Naive thymus-derived CD4-positive, alpha-beta T cell (primary cell): ENCODE data around the gene CYB561. TPM values are rescaled to one million over a fixed set of nuclear protein-coding genes. Genes with fewer than 3 reads are reported as not detected.
"Not testable (repeated sequence)": the region's sequence is repeated elsewhere in the genome, so short reads cannot be mapped to it uniquely, and the experiment has no call there.

Experiments used
- ATAC-seq: fragments of 150-1000 bp; cut with Tn5 transposase; 2 replicates; pipeline ENCODE4 v1.10.0; 2021; ENCODE audit warnings: mild to moderate bottlenecking, moderate library complexity
- CTCF ChIA-PET: fragments of 350-600 bp; sonication (Branson Sonifier 250); formaldehyde crosslinking; loops from one replicate; lab custom pipeline; 2021; ENCODE audit warnings: antibody characterized with exemption; lab: Charles Lee
- POLR2A ChIA-PET: fragments of 350-600 bp; sonication (Branson Sonifier 250); formaldehyde crosslinking; loops from one replicate; lab custom pipeline; 2021; ENCODE audit warnings: antibody characterized with exemption, inconsistent platforms; lab: Charles Lee
- DNase-seq, 9 donors: peaks; one replicate each; pipeline versions ENCODE4 v3.0.0 to v3.0.0-alpha.2; 2020 to 2022; ENCODE audit warnings: mixed read lengths in 1 of 9
- H3K27ac ChIP-seq: one replicate; pipeline ENCODE4 v1.7.0; 2013; ENCODE audit warnings: mild to moderate bottlenecking, low read depth, low read length, moderate library complexity
- H3K27me3 ChIP-seq, 2 donors: one replicate each; pipeline ENCODE4 v1.7.0; 2013; ENCODE audit warnings: low read length in 2 of 2, mild to moderate bottlenecking in 2 of 2, moderate library complexity in 2 of 2; ENCODE audit not compliant: control insufficient read depth in 2 of 2, insufficient read depth in 2 of 2
- H3K36me3 ChIP-seq, 3 experiments: 1 replicate in 2 of 3; 2 replicates in 1 of 3; pipeline ENCODE4 v1.7.0; 2013; ENCODE audit warnings: low read length in 3 of 3, mild to moderate bottlenecking in 3 of 3, moderate library complexity in 1 of 3; ENCODE audit not compliant: insufficient read depth in 3 of 3, control insufficient read depth in 2 of 3
- H3K4me1 ChIP-seq, 2 donors: one replicate each; pipeline ENCODE4 v1.7.0; 2013; ENCODE audit warnings: low read length in 2 of 2, mild to moderate bottlenecking in 2 of 2, moderate library complexity in 1 of 2; ENCODE audit not compliant: control insufficient read depth in 2 of 2, insufficient read depth in 2 of 2
- H3K4me3 ChIP-seq: 2 replicates; pipeline ENCODE4 v1.7.0; 2013; ENCODE audit warnings: mild to moderate bottlenecking, low read length
- H3K9me3 ChIP-seq, 3 experiments: 1 replicate in 2 of 3; 2 replicates in 1 of 3; pipeline ENCODE4 v1.7.0; 2013; ENCODE audit warnings: low read length in 3 of 3; ENCODE audit not compliant: control insufficient read depth in 2 of 3
- H3K27ac Mint-ChIP-seq, 9 donors: one replicate each; pipeline ENCODE4 v1.8.0; 2020 to 2022; ENCODE audit warnings: mixed read lengths in 9 of 9, mild to moderate bottlenecking in 8 of 9, moderate library complexity in 5 of 9, inconsistent platforms in 2 of 9
- H3K27me3 Mint-ChIP-seq, 5 donors: one replicate each; pipeline ENCODE4 v1.8.0; 2021 to 2022; ENCODE audit warnings: mixed read lengths in 5 of 5, mild to moderate bottlenecking in 1 of 5
- H3K36me3 Mint-ChIP-seq, 5 donors: one replicate each; pipeline ENCODE4 v1.8.0; 2020 to 2022; ENCODE audit warnings: mixed read lengths in 5 of 5, mild to moderate bottlenecking in 3 of 5, inconsistent platforms in 1 of 5
- H3K4me1 Mint-ChIP-seq, 7 donors: one replicate each; pipeline ENCODE4 v1.8.0; 2020 to 2022; ENCODE audit warnings: mixed read lengths in 7 of 7, mild to moderate bottlenecking in 3 of 7, inconsistent platforms in 1 of 7
- H3K4me3 Mint-ChIP-seq, 10 donors: one replicate each; pipeline ENCODE4 v1.8.0; 2020 to 2022; ENCODE audit warnings: mild to moderate bottlenecking in 10 of 10, mixed read lengths in 10 of 10, moderate library complexity in 6 of 10, inconsistent platforms in 2 of 10
- H3K9me3 Mint-ChIP-seq, 11 donors: one replicate each; pipeline ENCODE4 v1.8.0; 2020 to 2022; ENCODE audit warnings: mixed read lengths in 11 of 11, mild to moderate bottlenecking in 4 of 11, inconsistent platforms in 1 of 11, moderate library complexity in 1 of 11
- intact Hi-C, 2 donors: fragments of 100-400 bp; cut with micrococcal nuclease; formaldehyde crosslinking; loops; one replicate each; pipeline ENCODE4 v1.15.1; 2023
- polyA plus RNA-seq, 2 donors: library from polyadenylated mRNA; unstranded; fragments of 300-500 nt; fragmentation: Illumina TruSeq; gene quantifications; one replicate each; pipeline ENCODE4 v1.2.3, GENCODE V29; 2021
- total RNA-seq, 6 experiments: library from RNA in 5 of 6; stranded (reverse) in 5 of 6; gene quantifications; 1 replicate in 5 of 6; 2 replicates in 1 of 6; pipeline ENCODE4 v1.2.3 and lab custom pipeline; 2021 to 2026

The CYB561 gene
- total and polyA plus RNA-seq, 7 experiments from 2014 or later, result 1.9 to 20.4 (median 5.4) TPM

- DNase-seq (no peak), ATAC-seq (no peak)
- H3K27me3 Mint-ChIP-seq, result peaks cover 21 to 62% (median 30%) of the 10 kb centered on the region in 5 donors
- ChIA-PET CTCF (no interaction called here), POLR2A (no interaction called here)
- no peaks in the 10 kb centered on the region for H3K36me3 Mint-ChIP-seq
- Histone ChIP-seq H3K27ac (no peak overlapping the region), H3K36me3 (no peaks in the 10 kb centered on the region), H3K27me3 (peaks cover 0 to 12% of the 10 kb centered on the region in 2 donors), H3K4me3 (no peak overlapping the region), H3K4me1 (peaks cover 5 to 14% of the 10 kb centered on the region in 2 donors), H3K9me3 (no peaks in the 10 kb centered on the region)
- H3K27ac Mint-ChIP-seq, result no peak overlapping the region
- intact Hi-C loops, result loop anchor here in 1 of 2 donors (2.0 kb wide), 1 partner anchor 29 kb away; the partner anchor contains the start of gene CYB561
- H3K4me3 Mint-ChIP-seq, result peak overlapping the region; percentile 13 to 83 (median 66)
- H3K4me1 Mint-ChIP-seq, result peaks cover 0 to 18% (median 8%) of the 10 kb centered on the region in 7 donors
- no peaks in the 10 kb centered on the region for H3K9me3 Mint-ChIP-seq
Observed at GRCh38 chr17:63475491-63476412, 29.6 kb upstream of the CYB561 start.

GRCh38 chr17:63474586-63475460 is 28.7 kb upstream of the CYB561 start:
- Histone ChIP-seq H3K4me3 (no peak overlapping the region), H3K27me3 (peaks cover 0 to 12% of the 10 kb centered on the region in 2 donors), H3K27ac (no peak overlapping the region), H3K36me3 (no peaks in the 10 kb centered on the region), H3K9me3 (no peaks in the 10 kb centered on the region), H3K4me1 (peaks cover 5 to 14% of the 10 kb centered on the region in 2 donors)
- no peaks in the 10 kb centered on the region for H3K9me3 Mint-ChIP-seq
- peaks cover 21 to 71% (median 32%) of the 10 kb centered on the region in 5 donors for H3K27me3 Mint-ChIP-seq
- peaks cover 0 to 18% (median 8%) of the 10 kb centered on the region in 7 donors for H3K4me1 Mint-ChIP-seq
- ATAC-seq (no peak), DNase-seq (no peak)
- POLR2A ChIA-PET, result no interaction called here
- intact Hi-C loops, result no loop called here
- CTCF ChIA-PET, result no interaction called here
- no peaks in the 10 kb centered on the region for H3K36me3 Mint-ChIP-seq
- peak overlapping the region in 7 of 10 donors; percentile 2 to 83 (median 29) for H3K4me3 Mint-ChIP-seq
- peak overlapping the region in 1 of 9 donors; percentile 32 for H3K27ac Mint-ChIP-seq

- H3K27ac Mint-ChIP-seq, result no peak overlapping the region
- Histone ChIP-seq H3K4me3 (no peak overlapping the region), H3K36me3 (no peaks in the 10 kb centered on the region), H3K4me1 (peaks cover 5 to 13% of the 10 kb centered on the region in 2 donors), H3K27me3 (peaks cover 0 to 12% of the 10 kb centered on the region in 2 donors), H3K9me3 (no peaks in the 10 kb centered on the region), H3K27ac (no peak overlapping the region)
- H3K9me3 Mint-ChIP-seq, result no peaks in the 10 kb centered on the region
- no peak overlapping the region for H3K4me3 Mint-ChIP-seq
- intact Hi-C loops, result no loop called here
- CTCF ChIA-PET, result no interaction called here
- POLR2A ChIA-PET, result no interaction called here
- H3K4me1 Mint-ChIP-seq, result peaks cover 0 to 16% (median 7%) of the 10 kb centered on the region in 7 donors
- H3K36me3 Mint-ChIP-seq, result no peaks in the 10 kb centered on the region
- H3K27me3 Mint-ChIP-seq, result peaks cover 21 to 73% (median 29%) of the 10 kb centered on the region in 5 donors
- no peak for ATAC-seq
- DNase-seq, result no peak
Observed at GRCh38 chr17:63474174-63474573, 28.1 kb upstream of the CYB561 start.

- Mint-ChIP-seq H3K27ac (peak overlapping the region in 1 of 9 donors; percentile 54), H3K27me3 (peaks cover 7 to 43% (median 13%) of the 10 kb centered on the region in 5 donors)
- DNase-seq, POLR2A ChIA-PET, H3K36me3 ChIP-seq, H3K4me3 Mint-ChIP-seq, H3K4me3 ChIP-seq, H3K36me3 Mint-ChIP-seq, intact Hi-C loops, H3K27me3 ChIP-seq, H3K9me3 ChIP-seq, H3K4me1 Mint-ChIP-seq, H3K27ac ChIP-seq, H3K9me3 Mint-ChIP-seq, ATAC-seq, H3K4me1 ChIP-seq: not testable (repeated sequence)
- CTCF ChIA-PET, result interaction anchor here (1.2 kb wide), 1 partner anchor 11 kb away, joined by 5 read pairs; no protein-coding TSS in a partner anchor
Observed at GRCh38 chr17:63468099-63468498, 22.0 kb upstream of the CYB561 start.

GRCh38 chr17:63464691-63465236 is 18.7 kb upstream of the CYB561 start:
- no peaks in the 10 kb centered on the region for H3K27me3 ChIP-seq
- Mint-ChIP-seq H3K9me3 (peaks cover 0 to 1% (median 0%) of the 10 kb centered on the region in 11 donors), H3K27ac (no peak overlapping the region), H3K36me3 (no peaks in the 10 kb centered on the region), H3K4me3 (no peak overlapping the region), H3K4me1 (peaks cover 0 to 2% (median 0%) of the 10 kb centered on the region in 7 donors), H3K27me3 (peaks cover 0 to 29% (median 4%) of the 10 kb centered on the region in 5 donors)
- H3K9me3 ChIP-seq, result no peaks in the 10 kb centered on the region
- intact Hi-C loops, result no loop called here
- DNase-seq (no peak), ATAC-seq (no peak)
- ChIA-PET CTCF (no interaction called here), POLR2A (interaction anchor here (0.8 kb wide), 2 partner anchors 146 to 210 kb away, joined by 3 read pairs; no protein-coding TSS in a partner anchor)
- H3K4me3 ChIP-seq, result no peak overlapping the region
- H3K4me1 ChIP-seq, result no peaks in the 10 kb centered on the region
- H3K27ac ChIP-seq, result no peak overlapping the region
- H3K36me3 ChIP-seq, result no peaks in the 10 kb centered on the region

- Mint-ChIP-seq H3K4me3 (no peak overlapping the region), H3K36me3 (no peaks in the 10 kb centered on the region), H3K9me3 (peaks cover 0 to 1% (median 0%) of the 10 kb centered on the region in 11 donors), H3K27ac (peak overlapping the region in 1 of 9 donors; percentile 9), H3K4me1 (peaks cover 0 to 3% (median 0%) of the 10 kb centered on the region in 7 donors), H3K27me3 (peaks cover 0 to 28% (median 4%) of the 10 kb centered on the region in 5 donors)
- Histone ChIP-seq H3K36me3 (no peaks in the 10 kb centered on the region), H3K4me3 (no peak overlapping the region), H3K27ac (no peak overlapping the region), H3K9me3 (no peaks in the 10 kb centered on the region), H3K27me3 (no peaks in the 10 kb centered on the region), H3K4me1 (no peaks in the 10 kb centered on the region)
- ChIA-PET CTCF (interaction anchor here (0.8 kb wide), 1 partner anchor 38 kb away, joined by 3 read pairs; no protein-coding TSS in a partner anchor), POLR2A (no interaction called here)
- DNase-seq (no peak), ATAC-seq (no peak)
- intact Hi-C loops, result no loop called here
Observed at GRCh38 chr17:63463771-63464170, 17.7 kb upstream of the CYB561 start.
